ENCODE results near the gene ZNF366.

ZNF366 gene

DNA sequence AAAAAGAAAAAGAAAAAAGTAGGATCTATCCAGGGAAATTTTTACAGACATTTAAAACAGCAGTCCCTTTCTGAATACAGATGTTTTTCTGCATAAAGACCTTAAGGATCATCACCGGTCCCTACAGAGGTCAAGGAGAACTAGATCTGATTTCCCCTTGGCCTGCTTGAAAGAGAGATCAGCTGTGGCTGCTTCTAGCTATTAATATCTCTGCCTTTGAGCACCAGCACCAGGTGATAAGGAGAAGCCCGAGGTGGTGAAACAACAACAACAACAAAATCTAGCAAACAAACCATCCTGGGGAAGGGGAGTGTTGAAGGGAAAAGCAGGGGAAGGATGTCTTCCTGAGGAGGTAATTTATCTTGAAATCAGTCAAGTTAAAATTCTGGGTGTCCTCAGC, 42.1 kb downstream of the ZNF366 start:
- no peak for DNase-seq (ENCODE audit: low spot score)

DNA sequence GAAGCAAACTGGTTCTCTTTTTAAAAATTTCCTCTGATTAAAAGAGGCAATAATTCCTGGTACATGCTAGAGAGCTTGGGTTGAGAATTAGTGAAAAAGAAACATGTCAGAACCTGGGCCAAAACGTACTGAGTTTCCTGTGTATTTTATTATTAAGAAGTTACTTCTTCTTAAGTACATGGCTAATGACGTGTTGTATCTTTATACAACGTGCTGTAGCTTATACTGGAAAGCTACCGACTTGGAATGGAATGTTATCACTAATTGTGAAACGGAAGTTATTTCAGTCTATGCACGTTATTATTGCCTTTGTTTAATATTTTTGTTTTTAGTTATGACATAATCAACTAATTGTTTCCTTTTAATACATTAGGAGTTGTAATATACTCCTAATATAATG, 43.1 kb downstream of the ZNF366 start:
- no peak for DNase-seq (ENCODE audit: low spot score)

DNA sequence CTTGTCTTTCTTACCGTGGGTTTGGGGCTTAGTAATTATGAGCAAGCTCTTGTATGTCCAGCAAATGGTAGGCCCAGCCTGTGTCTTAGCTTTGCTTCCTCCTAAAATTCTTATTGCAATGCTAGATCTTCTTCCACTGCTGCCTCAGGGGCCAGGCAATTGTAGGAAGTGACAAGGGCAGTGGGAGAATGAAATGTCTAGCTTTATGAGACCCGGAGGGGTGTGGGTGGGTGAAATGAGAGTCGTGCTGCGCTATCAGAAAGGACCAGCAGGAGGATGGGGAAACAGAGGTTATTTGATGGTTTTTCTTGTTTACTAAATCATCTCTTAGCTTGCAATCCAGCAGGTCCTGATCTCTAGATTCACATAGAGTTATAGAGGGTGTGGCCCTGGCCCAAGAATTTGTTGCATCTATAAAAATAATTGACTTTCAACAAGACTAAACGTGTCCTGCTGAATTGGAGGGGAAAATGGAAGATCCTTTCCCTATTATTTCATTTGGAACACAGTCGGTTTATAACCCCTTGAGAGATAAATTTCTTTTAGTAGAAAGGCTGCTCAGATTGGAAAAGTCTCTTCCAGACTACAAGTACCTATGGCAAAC, 43.7 kb downstream of the ZNF366 start:
- DNase-seq (ENCODE audit: low spot score): no peak

DNA sequence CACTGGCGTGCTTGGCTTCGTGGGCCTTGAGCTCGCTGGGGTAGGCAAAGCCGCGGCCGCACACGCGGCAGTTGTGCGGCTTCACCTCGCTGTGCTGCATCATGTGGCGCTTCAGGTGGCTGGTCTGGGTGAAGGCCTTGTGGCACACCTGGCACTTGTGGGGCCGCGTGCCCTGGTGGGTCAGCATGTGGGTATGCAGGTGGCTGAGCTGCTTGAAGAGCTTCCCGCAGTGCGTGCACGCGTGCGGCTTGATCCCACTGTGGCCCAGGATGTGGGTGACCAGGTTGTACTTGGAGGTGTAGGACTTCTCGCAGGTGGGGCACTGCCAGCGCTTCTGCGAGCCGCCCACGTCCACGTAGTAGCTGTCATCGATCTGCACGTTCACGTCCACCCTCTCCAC, 46.8 kb downstream of the ZNF366 start:
- no peak for DNase-seq (ENCODE audit: low spot score)

DNA sequence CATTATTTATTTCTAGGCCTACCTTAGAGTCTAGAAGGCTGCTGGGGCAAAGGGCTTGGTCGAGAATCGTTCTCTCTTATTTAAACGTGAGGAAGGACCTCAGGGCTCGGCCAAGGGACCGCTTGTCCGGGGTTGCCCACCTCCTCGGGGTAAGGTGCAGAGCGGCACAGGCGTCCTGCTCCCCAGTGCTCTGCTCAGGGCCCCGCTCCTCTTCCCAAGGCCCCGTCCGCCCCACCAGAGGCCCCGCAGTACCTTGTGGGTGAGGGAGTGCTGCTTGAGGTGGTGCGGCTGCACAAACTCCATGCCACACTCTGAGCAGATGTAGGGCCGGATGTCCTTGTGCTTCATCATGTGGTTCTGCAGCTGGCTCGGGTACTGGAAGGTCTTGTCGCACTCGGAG, 47.3 kb downstream of the ZNF366 start:
- DNase-seq (ENCODE audit: low spot score): no peak

DNA sequence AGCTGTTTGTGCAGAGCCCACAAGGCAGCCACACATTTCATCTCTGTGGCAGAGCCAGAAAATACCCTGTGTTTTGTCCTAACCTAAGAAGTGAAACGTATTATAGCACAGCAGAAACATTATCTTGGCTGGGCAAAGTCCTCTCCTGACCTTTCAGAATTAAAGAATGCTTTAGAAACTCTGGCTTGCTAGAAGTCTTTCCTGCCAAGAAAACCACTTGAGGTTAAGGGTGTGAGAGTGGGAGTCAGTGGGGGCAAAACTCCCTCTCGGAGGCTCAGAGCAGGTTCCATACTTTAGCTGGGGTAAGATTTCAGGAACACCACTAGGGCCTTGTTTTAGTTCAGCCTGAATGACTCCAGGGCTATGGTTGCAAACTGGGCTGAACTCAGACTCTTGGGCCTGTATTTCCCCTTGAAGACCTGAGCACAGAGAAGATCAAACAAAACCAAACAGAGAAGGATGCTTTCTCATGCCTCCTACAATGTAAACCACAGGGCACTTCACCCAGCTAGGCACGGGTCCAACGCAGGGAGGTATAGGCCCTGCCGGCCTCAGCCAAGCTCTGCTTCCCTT, 48.0 kb downstream of the ZNF366 start:
- no peak for DNase-seq (ENCODE audit: low spot score)

DNA sequence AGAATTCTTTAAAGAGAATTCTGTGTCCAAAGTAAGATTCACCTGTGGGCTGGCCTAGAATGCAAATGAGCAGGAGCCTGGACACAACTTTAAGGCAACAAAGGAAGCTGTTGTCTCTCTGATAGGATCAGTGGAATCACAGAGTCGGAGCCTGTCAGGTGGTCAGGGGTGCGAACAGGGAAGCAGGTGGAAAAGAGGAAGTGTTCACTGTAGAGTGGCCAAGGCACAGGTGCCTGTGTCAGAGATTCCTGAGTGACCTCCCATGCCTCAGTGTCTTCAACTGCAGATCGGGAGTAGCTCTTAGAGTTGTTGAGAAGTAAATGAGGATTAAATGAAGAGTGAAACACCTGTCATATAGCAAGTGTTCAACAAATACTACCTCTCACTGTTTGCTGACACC, 48.8 kb downstream of the ZNF366 start:
- no peak for DNase-seq (ENCODE audit: low spot score)

DNA sequence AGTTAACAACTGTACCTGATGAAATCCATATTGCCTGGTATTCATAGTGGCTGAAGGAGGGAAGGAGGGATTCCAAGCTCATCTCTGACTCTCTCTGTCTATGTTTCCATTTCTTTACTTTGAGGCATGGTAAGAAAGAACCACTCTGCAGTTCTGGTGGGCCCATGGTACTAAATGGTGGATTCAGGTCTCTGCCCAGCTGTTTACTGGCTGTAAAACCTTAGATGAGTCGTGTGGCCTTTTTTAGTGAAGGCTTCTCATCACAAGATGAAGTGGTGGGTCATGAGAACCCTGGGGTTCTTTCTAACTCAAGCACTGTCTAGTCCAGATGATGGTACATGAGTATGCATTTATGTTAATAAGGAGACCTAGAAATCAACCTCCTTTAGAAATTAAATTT, 49.7 kb downstream of the ZNF366 start:
- DNase-seq (ENCODE audit: low spot score): no peak

DNA sequence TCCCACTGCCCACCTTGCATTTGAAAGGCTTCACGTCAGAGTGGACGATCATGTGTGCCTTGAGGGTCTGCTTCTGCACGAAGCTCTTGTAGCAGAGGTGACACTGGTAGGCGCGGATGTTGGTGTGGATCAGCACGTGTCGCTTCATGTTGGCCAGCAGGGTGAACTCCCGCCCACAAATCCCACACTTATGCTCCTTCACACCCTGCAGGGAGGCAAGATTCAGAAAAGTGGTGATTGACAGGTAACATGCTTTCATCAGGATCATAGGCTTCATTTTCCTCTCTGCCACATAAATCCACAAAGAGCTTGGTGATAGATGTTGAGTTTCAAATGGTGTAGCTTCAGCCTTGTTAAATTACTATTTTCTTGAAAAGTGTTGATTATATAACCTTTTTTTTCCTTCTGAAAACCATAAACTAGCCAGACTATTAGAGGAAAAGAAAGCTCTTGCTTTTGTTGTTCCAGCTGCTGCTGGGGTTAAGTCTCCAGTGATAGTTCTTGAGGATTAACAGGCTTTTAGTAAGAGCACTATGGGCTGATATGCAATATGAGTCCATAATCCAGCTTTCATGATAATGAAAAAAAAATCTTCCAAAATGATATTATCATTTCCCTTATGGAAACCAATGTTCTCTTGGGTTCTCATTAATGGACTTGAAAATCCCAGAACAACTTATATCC, 50.7 kb downstream of the ZNF366 start:
- DNase-seq (ENCODE audit: low spot score): no peak

DNA sequence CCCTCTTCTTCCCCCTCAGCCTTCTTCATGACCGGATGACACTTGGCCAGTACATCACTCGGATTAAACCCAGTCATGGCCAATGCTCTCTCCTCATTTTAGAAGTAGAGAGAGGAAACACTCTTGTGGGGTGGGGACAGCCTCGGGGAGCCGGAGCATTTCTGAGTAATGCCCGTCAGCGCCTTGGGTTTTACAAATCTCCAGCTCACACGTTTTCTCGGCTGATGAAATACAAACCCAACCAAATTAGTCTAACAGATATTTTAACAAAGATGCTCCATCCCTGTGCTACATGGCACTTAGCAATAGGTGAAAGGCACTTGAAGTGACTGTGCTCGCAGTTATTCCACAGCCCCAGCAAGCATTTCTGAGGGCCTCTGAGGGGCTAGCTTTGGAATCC, 51.7 kb downstream of the ZNF366 start:
- DNase-seq (ENCODE audit: low spot score): no peak

DNA sequence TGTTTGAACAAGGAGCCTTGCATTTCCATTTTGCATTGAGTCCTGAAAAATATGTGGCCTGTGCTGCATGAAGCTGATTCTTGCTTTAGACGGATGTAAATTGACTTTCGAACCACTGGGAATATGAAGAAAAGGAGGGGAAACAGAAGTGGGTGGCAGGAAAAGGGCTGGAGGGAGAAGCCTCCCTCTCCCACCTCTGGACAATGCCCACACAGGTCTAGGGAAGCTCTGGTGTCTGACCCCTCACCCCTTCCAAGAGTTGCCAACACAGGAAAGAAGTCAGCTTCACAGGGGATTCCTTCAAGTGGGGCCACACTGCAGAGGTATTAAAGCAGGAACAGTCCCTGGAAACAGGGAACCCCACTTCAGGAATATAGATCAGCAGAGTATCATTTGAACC, 52.2 kb downstream of the ZNF366 start:
- no peak for DNase-seq (ENCODE audit: low spot score)

DNA sequence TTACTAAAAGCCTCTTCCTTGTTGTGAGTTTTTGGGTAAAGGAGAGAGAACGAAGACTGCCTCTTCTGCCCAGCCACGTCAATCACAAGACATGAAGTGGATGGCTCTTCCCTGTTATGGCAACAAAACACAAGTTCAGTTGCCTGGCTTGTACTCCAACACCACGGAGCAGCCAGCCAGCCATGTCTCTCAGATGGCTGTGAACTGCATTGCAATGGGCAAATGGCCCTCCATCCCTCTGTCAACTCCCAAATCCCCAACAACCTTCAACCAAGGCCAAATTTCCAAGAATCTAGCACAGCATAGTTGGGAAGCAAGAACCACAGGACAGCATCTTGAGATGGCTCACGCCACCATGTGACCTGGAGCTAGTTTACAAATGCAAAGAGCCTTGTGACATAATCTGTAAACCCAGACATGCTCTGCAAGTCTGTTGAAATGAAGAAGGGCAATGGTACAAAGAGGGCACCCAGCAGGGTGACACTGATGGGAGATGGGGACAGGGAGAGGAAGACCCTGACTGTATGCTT, 53.9 kb downstream of the ZNF366 start:
- no peak for DNase-seq (ENCODE audit: low spot score)

DNA sequence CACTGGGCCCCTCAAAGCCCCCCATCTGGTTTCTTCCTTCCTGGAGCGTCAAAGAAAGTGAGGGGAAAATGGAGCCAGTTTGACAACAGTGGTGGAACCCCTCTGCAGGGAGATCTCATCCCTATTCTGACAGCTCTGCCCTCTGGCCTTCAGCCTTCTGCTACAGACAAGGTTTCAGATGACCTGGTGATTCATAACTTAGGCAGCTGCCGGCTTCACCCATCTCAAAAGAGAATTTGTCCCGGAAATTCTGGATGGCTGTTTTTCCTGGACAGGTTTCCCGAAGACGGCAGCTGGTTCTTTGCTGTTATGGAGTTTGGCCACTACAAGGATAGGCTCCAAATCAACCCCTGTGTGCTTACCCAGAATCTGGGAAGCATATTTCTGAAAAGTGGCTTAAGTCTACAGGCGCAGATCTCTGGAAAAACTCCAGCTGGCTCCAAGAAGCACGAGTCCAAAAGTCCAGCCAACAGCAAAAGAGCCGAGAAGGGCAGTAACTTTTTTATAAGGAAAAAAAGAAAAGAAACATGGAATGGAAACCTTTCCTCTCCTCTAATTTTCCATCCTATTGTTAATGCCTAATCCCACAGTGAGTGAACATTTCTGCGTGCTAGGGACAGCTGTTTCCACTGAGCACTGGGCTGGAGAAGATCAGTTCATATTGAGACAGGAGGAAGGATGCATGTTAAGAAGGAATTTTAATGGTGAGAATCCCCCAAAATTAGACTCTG, 54.5 kb downstream of the ZNF366 start:
- DNase-seq (ENCODE audit: low spot score): no peak

DNA sequence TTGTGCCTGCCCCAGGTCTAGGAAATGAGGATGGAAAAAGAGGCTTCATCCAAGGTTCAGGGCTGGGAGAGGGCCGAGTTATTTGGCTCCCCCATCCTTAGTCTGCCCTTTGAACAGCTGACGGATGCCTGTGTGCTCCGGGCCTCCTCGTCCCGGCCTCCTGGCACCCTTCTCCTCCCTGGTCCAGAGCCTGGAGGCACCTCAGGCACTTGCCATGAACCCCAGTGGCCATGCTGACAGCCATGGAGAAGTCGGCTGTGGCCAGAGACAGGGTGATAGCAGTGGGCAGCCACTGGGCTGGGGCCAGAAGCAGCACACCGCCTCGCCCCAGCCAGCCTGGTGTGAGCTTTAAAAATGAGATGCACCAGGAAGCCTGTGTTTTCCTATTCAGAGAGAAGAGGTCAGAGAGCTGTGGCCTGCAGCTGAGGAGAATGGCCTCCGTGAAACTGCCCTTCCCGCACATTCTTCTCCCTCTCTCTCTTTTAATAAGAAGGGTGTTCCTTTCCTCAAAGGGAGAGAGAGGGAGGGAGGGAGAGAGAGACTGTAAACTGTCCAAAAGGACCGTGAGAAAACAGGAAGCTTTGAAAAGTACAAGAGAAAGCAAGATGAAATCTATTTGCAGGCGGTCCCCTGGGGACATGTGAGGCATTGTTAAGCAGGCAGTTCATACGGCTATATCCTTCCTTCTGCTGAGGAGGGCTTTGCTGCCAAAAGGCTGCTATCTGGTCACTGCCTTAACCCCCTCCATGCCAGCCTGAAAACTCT, 55.3 kb downstream of the ZNF366 start:
- no peak for DNase-seq (ENCODE audit: low spot score)

DNA sequence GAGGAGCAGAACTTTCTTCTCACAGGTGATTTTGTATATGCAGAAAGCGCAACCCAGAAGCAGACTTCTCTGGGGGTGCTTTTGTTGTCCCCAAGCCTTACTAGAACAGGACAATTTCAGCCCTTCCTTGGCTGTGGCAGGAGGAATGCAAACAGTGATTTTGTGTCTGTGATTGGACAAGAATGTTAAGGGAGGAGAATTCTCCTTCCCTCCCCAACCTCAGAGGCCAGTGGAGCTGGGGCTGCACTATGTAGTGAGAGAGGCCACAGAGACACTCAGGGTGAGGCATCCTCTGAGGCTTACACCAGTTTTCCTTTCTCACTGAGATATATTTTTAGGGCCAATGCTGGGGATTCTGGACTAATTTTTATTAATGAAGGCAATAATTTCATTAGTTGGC, 58.8 kb downstream of the ZNF366 start:
- no peak for DNase-seq (ENCODE audit: low spot score)

DNA sequence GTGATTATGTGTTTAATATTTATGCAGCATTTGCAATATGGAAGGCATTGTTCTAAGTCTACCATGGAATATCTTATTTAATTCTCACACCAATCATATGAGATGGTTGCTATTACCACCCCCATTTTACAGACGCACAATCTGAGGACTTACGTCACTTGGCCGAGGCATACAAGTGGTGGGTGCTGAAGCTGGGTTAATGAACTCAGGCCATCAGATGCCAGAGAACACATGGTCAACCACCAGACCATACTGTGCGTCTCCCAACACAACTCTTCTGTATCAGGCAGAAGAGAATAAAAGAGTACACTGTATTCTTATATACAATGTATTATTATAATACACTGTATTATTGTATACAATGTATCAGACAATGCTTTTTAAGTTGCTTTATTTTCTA, 59.5 kb downstream of the ZNF366 start:
- no peak for DNase-seq (ENCODE audit: low spot score)

DNA sequence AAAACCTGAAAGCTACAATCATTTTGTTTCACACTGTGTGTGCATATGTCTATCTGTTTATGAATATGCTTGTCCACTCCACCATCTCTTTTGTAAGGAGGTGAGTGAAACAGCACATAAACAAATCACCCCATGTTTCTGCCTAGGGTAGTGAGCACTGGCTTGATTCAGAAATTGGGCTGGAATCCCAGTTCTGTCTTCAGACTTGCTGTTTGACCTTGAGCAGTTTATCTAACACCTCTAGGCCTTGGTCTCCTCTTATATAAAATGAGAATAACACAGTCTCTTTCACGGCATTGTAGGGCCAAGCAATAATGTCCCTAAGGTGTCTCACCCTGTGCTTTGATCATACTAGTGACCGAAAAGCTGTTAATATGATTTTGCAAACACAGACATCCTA, 61.2 kb downstream of the ZNF366 start:
- DNase-seq (ENCODE audit: low spot score): no peak

DNA sequence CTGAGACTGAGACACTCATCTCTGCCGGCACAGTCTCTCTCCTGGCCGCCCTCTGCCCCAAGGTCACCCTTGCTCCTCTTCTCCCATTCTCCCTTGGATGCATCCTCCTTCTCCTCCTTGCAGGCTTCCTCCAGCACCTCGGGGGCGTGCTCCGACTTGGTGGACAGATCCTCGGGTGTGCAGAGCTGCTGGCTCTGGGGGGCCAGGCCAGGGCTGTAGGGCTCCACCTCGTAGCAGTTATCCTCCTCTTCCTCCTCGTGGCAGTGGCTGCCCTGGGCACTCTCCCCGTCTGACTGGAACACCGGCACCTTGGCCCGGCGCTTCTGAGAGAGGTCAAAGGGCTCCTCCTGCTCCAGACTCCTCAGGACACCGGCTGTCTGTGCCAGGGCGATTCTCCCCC, 63.3 kb downstream of the ZNF366 start:
- no peak for DNase-seq (ENCODE audit: low spot score)

DNA sequence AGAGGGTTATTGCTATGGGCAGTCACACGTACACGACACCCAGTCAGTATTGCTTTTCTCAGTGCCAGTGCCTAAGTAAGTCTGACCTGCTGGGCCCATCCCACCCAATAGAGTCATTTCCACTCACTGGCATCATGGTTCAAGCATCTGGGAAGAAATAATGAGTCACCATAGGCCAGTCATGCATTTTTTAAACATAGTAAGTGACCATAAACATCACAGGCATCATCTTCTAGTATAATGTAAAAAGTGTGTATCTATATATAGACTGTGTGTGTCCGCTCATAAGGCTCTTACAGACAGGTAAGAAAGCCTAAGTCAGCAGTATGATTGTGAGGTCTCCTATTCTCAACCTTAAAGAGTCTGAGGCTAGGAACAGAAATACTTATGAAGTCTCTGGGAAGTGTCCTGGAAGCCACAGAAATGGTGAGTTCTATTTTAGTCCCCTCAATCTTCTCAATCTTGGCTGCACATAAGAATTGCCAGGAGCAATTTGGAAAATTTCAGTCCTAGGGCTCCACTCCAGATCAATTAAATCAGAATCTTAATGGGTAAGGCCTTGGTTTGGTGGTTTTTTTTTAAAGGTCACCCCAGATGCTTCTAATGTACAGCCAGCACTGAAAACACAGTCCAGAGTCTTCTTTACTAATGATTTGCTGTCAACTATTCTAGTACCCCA, 65.2 kb downstream of the ZNF366 start:
- DNase-seq (ENCODE audit: low spot score): no peak

DNA sequence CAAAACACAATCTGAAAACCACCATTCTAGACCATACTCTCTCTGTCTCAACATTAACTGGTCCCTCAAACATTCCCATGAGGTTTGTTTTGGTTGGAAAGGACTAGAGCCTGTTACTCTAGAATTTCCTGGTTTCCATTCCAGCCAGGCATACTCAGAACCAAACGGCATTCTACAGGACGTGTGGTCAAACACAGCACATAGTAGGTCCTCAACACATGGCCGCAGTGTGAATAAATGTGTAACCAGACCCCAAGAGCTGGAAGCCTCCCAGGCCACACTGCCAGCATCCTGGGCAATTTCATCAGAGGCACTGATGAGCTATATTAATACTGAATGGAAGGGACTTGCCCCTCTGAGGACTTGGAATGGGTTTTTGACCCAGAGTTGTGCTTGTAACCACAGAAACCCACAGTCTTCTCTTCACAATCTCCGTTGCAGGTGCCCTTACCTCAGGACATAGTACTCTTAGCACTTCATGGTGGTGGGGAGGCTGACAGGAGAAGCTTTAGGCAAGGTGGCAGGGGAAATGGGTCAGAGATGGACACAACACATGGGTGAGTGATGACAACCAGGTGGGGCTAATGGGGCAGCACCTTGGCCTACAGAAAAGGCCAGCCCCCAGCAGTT, 66.0 kb downstream of the ZNF366 start:
- no peak for DNase-seq (ENCODE audit: low spot score)

DNA sequence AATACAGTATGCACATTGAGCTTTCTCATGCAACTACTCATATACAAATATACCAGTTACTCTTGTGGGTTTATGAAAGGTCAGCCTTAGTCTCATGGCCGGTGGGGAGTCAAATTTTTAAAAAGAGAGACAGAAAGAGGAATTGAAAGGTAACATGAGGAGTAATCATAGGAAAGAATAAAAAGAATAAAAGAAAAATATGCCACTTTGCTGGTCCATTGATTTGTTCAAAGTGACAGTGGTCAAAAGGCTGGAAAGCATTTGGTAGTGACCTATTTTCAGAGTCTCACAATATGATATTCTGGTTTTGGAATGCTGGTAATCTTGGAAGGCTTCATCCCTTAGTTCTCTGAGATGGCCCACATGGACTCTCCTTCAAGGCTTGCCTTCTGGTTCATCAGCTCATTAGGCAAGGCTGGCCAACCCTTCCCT, 67.0 kb downstream of the ZNF366 start:
- no peak for DNase-seq (ENCODE audit: low spot score)
